Measurements from ENCODE around the gene USF1.
"Not testable (repeated sequence)": the region's sequence is repeated elsewhere in the genome, so short reads cannot be mapped to it uniquely, and the experiment has no call there.

USF1 gene

GRCh38 chr1:161047436-161048420, 2.0 kb upstream of the USF1 start:
- DNase-seq (ENCODE audit: low read depth in 2 of 2): no peak

GRCh38 chr1:161046605-161047228, 940 bp upstream of the USF1 start:
- no peak for DNase-seq (ENCODE audit: low read depth in 2 of 2)

DNA sequence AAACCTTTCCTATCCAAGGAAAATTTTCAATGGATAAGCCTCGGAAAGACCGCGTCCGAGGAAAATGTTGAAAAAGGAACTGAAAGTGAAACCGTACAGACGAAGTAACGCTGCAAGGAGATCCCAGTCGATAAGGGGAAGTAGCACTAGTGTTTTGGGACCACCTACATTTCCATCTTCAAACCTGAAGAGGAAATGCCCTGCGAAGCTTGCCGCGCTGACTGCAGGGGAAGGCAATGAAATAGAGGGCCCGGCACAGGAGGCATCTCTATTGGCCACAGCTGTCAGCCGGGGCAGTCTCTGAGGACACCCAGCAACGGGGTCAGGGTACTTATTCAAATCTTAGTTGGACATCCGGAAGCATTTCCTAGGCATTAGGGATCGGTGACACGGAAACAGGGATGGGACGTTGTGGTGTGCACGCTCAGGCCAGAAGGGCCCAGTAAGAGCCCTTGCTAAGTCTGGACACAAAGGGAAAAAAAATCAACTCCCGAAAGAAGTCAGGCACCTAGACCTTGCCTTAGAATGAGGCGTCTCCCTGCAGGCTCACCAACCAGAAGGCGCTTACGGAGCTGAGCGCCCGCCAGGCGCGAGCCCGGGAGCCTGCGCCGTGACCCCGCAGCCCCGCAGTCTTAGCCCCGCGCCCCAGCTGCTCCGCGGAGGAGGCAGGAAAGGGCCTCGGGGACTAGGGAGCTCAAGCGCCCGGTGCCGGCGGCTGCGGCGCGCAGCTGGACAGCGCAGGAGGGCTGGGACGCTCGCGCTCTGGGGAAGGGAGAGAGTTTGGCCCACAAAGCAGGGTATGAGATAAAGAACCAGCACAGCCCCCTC, 655 bp downstream of the USF1 start:
- peak in 1 of 2 donors; percentile 69 for DNase-seq (ENCODE audit: low read depth in 2 of 2)

- no peak for DNase-seq (ENCODE audit: low read depth in 2 of 2)
These were observed 1.3 kb downstream of the USF1 start for GRCh38 chr1:161044535-161044907.

DNA sequence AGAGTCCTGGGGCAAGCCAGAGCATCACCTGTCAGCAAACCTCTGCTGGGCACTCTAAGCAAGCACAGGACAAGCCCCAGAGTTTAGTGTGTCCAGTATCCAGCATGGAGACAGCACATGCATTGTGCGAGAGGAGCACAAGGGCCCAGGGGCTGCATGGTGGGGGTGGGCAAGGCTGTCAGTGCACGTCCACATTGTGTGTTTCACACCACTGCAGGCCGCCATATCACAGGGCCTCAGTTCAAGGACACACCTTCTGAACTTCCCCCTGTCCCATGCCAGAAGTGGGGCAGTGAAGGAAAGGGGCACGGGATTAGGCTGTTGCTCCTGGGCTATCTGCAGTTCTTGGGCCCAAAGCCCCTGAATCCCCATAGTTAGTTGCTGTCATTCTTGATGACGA, 6.2 kb downstream of the USF1 start:
- DNase-seq (ENCODE audit: low read depth in 2 of 2): no peak

GRCh38 chr1:161039154-161039545, 6.6 kb downstream of the USF1 start:
- no peak for DNase-seq (ENCODE audit: low read depth in 2 of 2)

GRCh38 chr1:161038523-161039153, 7.1 kb downstream of the USF1 start, which contains the start of gene TSTD1:
TSS of gene TSTD1 (minus strand) at chr1:161038964. CDS start at chr1:161038889, 75 bp downstream.
- peak; percentile 81 to 82 for DNase-seq (ENCODE audit: low read depth in 2 of 2)

DNA sequence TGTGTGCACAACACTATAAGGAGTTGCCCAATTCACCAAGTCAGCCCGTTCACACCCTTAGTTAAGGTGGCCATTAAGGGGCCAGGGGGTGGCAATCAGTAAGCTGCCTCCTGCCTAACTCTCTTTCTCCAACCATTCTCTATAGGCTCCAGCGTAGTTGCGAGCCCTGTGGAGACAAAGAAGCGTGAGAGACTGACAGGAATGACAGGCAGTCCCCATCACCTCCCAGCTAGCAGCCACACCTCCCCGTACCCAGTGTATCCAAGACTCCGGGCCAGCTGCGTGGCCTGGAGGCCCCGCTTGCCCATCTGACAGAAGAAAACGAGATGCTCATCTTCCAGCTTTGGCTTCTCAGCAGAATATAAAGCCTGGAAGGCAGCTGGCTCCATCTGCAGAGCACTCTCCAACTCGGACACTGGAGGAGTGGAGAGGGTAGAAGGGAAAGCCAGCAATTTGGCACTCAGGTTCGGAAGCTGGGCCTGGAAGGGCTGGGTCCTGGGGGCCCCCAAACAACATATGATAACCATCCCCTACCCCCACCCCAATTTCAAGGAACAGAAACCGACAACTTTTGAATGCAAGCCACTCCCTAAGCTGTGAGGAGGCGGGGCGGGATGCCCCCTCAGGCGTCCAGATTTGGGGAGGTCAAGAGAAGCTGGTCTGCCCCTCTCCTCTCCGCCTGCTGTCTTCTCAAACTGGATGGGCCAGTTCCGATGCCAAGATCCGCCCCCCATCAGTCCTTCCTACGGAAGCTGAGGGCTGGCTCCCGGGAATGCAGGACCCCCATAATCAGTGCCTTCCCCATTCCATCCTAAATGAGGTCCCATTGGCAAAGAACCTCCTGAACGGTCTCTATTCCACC, 7.9 kb downstream of the USF1 start:
- DNase-seq (ENCODE audit: low read depth in 2 of 2): no peak

DNA sequence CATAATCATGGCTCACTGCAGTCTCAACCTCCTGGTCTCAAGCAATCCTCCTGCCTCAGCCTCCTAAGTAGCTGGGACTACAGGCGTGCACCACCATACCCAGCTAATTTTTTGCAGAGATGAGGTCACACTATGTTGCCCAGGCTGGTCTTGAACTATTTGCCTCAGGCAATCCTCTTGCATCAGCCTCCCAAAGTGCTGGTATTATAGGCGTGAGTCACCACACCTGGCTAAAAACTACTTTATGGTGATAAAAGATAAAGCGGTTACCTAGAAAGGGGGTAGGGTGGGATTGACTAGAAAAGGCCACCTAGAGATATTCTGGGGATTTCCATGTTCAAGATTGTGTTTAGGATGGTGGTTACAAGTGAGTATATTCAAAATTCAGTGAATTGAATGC, 12.0 kb downstream of the USF1 start:
- no peak for DNase-seq (ENCODE audit: low read depth in 2 of 2)

GRCh38 chr1:161032409-161032808, 13.4 kb downstream of the USF1 start:
- no peak for DNase-seq (ENCODE audit: low read depth in 2 of 2)

DNA sequence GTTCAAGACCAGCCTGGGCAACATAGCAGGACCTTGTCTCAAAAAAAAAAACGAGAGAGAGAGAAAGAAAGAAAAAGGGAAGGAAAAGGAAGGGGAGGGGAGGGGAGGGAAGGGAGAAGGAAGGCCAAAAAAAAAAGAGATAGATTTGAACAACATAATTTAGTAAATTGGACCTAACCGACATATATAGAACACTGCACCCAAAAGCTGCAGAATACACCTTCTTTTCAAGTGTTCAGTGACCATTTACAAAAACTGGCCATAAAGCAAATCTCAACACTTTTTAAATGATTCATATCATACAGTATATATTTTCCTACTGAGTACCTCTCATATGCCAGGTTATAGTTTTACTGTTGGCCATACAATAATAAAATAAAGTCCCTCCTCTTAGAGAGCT, 13.9 kb downstream of the USF1 start:
- DNase-seq (ENCODE audit: low read depth in 2 of 2): no peak

DNA sequence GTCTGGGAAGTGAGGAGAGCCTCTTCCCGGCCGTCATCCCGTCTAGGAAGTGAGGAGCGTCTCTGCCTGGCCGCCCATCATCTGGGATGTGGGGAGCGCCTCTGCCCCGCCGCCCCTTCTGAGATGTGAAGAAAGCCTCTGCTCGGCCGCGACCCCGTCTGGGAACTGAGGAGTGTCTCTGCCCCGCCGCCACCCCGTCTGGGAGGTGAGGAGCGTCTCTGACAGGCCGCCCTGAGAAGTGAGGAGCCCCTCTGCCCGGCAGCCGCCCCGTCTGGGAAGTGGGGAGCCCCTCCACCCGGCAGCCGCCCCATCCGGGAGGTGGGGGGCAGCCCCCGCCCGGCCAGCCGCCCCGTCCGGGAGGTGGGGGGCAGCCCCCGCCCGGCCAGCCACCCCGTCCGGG, 16.3 kb downstream of the USF1 start:
- DNase-seq (ENCODE audit: low read depth in 2 of 2): not testable (repeated sequence)

GRCh38 chr1:161026954-161027353, 18.8 kb downstream of the USF1 start:
- not testable (repeated sequence) for DNase-seq (ENCODE audit: low read depth in 2 of 2)

- DNase-seq (ENCODE audit: low read depth in 2 of 2): not testable (repeated sequence)
These were observed 23.3 kb downstream of the USF1 start for GRCh38 chr1:161022432-161022831.

DNA sequence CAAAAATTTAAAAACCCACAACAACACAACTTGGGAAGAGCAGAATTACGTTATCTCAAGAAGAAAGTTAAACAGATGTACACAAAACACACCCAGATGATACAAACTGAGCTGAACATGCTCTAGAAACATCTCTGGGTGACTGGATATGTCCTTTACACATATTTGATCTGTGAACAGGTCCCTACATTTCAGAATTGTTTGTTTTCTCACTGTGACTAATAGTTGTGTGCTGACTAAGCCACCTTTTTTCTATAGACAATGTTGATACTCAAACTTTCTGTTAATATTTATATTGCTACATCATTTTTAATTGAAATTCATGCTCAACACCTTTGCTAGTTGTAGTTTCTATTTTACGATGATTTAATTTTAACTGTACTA, 23.8 kb downstream of the USF1 start:
- no peak for DNase-seq (ENCODE audit: low read depth in 2 of 2)

DNA sequence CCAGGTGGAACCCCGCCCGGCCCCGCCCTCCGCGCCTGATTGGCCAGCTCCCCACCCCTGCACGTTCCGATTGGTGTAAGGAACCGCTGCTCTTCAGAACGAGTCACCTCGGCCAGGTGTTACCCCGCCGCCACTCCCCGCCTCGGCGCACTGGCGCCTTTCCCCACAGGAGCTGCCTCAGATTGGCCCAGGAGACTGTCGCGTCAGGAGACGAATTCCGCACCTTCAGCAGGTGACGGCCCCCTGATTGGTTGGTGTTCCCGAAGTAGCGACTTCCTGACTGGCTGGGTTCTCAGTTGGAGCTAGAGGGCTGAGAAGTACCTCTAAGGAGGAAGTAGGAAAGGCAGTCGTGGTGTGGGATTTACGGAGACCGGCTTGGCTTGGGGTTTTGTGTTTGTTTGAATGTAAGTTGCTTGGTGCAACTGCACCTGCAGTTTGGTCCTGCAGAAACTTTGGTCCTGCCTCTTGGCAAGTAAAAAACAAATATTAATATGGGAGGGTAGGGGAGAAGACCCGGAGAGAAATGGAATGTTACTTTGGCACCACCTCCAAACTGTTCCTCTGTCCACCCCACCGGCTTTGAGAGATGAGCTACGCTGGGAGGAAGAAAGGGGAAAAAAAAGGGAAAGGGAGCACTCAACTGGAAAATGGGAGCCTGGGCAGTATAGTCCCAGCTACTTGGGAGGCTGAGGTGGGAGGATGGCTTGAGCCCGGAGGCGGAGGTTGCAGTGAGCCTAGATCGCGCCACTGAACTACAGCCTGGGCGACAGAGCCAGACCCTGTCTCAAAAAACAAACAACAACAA, 24.4 kb downstream of the USF1 start:
- peak; percentile 77 to 80 for DNase-seq (ENCODE audit: low read depth in 2 of 2)

GRCh38 chr1:161020509-161021164, 25.1 kb downstream of the USF1 start, which contains the start of gene F11R:
TSS of gene F11R (minus strand) at chr1:161021152. CDS start at chr1:161021073, 79 bp downstream.
- DNase-seq (ENCODE audit: low read depth in 2 of 2): no peak

- no peak for DNase-seq (ENCODE audit: low read depth in 2 of 2)
These were observed 25.9 kb downstream of the USF1 start for GRCh38 chr1:161019751-161020495.
